Coronary artery (tissue), 2 donors: ENCODE results near the gene PPP1R12C.
"Not testable (repeated sequence)": the region's sequence is repeated elsewhere in the genome, so short reads cannot be mapped to it uniquely, and the experiment has no call there.

Experiments
- DNase-seq: peaks from one replicate; pipeline ENCODE4 v3.0.0-alpha.2; 2017; ENCODE audit warnings: low spot score
- H3K27ac ChIP-seq, 2 donors: fragments of 200-600 bp; sonication (generic); one replicate each; pipeline ENCODE4 v1.5.1; 2016 to 2019
- H3K4me3 ChIP-seq: fragments of 200-600 bp; sonication (generic); 2 replicates; pipeline ENCODE4 v1.5.1; 2016; ENCODE audit warnings: mild to moderate bottlenecking, moderate library complexity
- TF ChIP-seq, protein P1 (sequence below): fragments of 200-600 bp; sonication (generic); IDR thresholded peaks from one replicate; pipeline ENCODE4 v1.5.1; 2019; ENCODE audit warnings: antibody characterized with exemption

The PPP1R12C gene

DNA sequence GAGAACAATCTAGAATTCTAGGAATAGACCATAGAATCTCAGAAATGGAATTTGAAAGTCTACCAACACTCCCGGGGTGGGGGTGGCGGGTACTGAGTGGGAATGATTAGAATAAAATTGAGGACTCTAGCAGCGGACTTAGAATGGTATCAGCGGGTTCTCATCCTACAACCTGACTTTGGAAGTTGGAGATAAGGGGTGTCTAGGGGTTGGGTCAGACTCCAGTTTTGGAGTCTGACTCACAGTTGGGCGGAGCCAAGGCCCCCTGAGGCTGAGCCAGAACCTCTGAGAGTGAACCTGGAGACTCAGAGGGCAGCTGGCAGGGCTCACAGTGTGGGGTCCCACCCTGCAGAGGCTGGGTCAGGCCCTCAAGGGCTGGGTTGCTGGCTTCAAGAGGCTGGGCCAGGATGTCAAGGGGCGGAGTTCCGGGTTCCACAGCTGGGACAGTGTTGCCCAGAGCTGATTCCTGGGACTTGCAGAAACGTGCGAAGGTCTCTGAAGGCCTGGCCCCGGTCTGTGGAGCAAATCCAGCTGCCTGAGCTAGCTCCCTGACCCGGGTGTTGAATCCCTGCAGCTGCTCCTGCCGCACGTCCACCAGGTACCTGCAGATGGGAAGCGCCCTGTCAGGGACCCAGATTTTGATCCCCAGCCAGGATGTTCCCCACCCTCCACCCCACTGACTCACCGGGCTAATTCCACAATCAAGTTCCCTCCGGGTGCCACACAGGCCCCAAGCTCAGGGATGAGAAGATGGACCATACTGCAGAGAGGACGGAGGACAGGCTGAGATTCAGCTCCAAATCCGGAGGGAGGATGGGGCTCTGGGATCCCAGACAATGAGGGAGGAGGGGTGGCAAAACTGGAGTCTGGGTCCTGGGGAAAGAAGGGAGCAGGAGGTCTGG lies 41.7 kb upstream of the PPP1R12C start:
- no peak for DNase-seq
- H3K27ac ChIP-seq, result no peak overlapping the region
- H3K4me3 ChIP-seq, result no peak overlapping the region
- TF ChIP-seq, protein P1, sequence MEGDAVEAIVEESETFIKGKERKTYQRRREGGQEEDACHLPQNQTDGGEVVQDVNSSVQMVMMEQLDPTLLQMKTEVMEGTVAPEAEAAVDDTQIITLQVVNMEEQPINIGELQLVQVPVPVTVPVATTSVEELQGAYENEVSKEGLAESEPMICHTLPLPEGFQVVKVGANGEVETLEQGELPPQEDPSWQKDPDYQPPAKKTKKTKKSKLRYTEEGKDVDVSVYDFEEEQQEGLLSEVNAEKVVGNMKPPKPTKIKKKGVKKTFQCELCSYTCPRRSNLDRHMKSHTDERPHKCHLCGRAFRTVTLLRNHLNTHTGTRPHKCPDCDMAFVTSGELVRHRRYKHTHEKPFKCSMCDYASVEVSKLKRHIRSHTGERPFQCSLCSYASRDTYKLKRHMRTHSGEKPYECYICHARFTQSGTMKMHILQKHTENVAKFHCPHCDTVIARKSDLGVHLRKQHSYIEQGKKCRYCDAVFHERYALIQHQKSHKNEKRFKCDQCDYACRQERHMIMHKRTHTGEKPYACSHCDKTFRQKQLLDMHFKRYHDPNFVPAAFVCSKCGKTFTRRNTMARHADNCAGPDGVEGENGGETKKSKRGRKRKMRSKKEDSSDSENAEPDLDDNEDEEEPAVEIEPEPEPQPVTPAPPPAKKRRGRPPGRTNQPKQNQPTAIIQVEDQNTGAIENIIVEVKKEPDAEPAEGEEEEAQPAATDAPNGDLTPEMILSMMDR, result no peak

DNA sequence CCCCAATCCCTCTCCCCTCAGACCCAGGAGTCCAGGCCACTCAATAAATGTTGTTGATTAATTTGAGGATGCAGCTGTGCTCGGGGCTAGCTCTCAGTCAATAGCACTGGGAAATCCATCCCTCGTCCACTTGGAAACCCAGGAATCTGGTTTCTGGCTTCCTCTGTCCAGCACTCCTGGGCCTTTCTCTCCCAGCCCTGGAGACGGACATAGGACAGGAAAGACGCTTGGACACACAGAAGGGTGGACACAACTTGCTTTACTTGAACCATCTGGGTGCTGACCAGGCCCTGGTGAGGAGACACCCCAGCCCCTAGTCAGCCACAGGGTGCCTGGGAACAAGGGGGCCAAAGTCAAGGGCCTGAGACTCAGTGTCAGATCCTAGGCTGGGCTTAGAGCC lies 41.0 kb upstream of the PPP1R12C start:
- DNase-seq, result no peak
- TF ChIP-seq, protein P1, result no peak
- no peak overlapping the region for H3K4me3 ChIP-seq
- H3K27ac ChIP-seq, result no peak overlapping the region

DNA sequence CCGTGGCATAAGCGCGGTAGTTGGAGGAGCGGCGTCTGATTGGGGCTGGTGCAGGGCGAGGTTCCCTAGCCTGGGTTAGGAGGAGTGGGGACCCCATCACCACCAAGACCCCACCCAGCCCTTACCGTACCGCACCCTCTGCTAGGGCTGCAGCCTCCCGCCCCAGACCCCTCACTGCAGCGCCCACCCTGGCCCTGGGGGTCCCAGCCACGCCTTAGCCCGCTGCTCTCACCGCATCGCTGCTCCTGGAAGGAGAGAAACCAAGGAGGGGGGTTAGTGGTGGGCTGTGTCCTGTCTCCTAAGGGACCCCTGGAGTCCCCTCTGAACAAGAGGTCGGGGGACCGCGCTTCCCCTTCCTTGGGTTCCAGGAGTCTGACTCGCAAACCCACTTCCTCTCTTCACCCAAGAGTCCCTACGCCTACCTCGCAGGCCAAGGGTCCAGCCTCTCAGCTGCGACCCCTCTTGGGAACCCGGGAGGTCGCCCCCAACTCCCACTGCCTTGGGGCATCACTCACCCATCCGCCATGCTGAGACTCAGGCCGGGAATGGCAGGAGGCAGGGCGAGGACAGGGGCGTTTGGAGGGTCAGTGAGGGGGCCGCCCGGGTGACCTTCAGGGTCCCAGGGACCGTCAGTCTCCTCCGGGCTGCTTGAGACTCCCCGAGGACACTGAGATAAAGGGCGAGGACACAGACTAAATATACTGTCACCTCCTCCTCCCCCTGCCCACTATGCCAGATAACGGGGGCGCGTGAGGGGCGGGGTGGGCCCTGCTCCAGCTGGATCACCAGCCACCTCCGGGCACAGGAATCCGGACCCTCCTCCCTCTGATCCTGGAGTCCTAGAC lies 39.8 kb upstream of the PPP1R12C start, which contains the start of gene TNNI3:
TNNI3 (minus strand) TSS at position 669 of the 845 bp plus-strand sequence; CDS start at position 526, 143 bp downstream.
- no peak for DNase-seq
- TF ChIP-seq, protein P1, result no peak
- Histone ChIP-seq H3K27ac (no peak within 1 kb of the TSS), H3K4me3 (no peak within 1 kb of the TSS)

DNA sequence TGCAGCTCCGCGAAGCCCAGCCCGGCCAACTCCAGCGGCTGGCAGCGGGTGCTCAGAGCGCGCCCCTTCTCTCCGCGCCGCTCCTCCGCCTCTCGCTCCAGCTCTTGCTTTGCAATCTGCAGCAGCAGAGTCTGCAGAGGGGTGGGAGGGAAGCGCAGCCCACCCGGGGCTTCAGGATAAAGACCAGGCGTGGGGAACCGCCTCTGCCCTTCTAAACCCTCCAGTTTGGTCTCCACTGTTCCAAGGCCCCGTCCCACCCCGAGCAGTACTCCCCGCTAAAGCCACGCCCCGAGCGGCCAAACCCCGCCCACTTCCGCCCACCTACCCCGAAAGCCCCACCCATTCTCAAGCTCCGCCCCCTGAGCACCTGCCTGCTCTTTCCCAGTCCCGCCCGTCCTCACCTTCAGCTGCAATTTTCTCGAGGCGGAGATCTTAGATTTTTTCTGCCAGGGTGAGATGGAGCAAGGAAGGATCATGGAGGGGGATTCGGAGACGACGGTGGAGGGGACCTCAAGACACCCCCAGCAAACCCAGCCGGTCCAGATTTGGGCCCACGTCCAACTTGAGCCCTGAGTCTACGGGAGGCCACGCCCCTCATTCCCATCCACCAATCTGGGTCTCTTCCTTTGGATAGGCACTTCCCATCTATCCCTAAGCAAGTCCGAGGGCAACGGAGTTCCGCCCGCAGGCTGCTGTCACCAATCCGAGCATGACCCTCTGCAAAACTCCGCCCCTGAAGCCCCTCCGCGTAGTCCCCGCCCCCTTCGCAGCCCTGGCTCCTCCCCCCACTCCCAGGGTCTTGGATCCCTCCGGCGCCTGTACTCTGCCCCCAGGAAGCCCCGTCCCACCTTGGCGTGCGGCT lies 39.0 kb upstream of the PPP1R12C start:
- no peak overlapping the region for H3K27ac ChIP-seq
- TF ChIP-seq, protein P1, result no peak
- H3K4me3 ChIP-seq, result no peak overlapping the region
- no peak for DNase-seq

DNA sequence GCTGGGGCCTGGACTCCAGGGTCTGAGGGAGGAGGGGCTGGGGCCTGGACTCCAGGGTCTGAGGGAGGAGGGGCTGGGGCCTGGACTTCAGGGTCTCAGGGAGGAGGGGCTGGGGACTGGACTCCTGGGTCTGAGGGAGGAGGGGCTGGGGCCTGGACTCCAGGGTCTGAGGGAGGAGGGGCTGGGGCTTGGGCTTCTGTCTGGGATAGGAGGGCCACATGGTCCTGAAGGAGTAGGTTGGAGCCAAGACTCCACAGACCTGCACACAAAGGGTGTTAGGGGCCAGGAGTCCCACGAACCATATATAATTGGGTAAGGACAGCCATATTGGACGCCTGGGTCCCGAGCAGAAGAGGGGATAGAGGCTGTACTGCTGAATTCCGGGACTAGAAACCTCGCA lies 38.3 kb upstream of the PPP1R12C start:
- DNase-seq, H3K4me3 ChIP-seq, H3K27ac ChIP-seq: not testable (repeated sequence)

DNA sequence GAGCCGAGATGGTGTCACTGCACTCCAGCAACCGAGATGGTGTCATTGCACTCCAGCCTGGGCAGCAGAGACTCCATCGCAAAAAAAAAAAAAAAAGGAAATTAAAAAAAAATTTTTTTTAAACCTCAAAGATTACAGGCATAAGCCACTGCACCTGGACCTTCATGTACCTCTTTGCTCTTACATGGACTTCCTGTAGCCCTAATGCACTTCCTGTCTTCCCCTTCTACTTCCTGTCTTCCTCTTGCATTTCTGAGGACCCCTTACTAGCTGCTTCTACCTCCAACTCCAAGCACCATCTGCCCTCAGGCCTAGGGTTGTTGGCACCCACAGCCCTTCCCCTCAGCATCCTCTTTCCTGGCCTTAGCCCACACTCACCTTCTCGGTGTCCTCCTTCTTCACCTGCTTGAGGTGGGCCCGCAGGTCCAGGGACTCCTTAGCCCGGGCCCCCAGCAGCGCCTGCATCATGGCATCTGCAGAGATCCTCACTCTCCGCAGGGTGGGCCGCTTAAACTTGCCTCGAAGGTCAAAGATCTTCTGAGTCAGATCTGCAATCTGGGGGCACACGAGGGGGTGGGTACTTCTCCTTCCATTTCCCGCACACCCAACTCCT lies 36.3 kb upstream of the PPP1R12C start:
- no peak overlapping the region for H3K4me3 ChIP-seq
- no peak for DNase-seq
- H3K27ac ChIP-seq, result no peak overlapping the region
- TF ChIP-seq, protein P1, result no peak
